Stimulated activated CD8-positive, alpha-beta memory T cell treated with anti-CD3 and anti-CD28 coated beads, Interleukin-2, amount 100 ng/mL, for 48 hours (primary cell): ENCODE results near the gene KLF7.

Source experiments
- DNase-seq, 2 donors: peaks; one replicate each; pipeline ENCODE4 v3.0.0-alpha.2; 2020; ENCODE audit warnings: low read depth in 2 of 2

KLF7 gene

GRCh38 chr2:207165121-207166038 is at the start of gene KLF7:
Gene KLF7, minus strand, starts transcription at chr2:207165948. Its CDS starts 380 bp downstream, at chr2:207165568.
- peak in 1 of 2 donors; percentile 41 for DNase-seq

GRCh38 chr2:207215308-207215707 is 49.6 kb upstream of the KLF7 start:
- no peak for DNase-seq

- DNase-seq, result no peak
Measured at GRCh38 chr2:207214446-207214845, 48.7 kb upstream of the KLF7 start.

GRCh38 chr2:207206011-207206410 is 40.3 kb upstream of the KLF7 start:
- DNase-seq, result no peak

- DNase-seq, result no peak
Measured at GRCh38 chr2:207205173-207205957, 39.6 kb upstream of the KLF7 start.

GRCh38 chr2:207203056-207203455 is 37.3 kb upstream of the KLF7 start:
- DNase-seq, result no peak

- no peak for DNase-seq
Measured at GRCh38 chr2:207202645-207203044, 36.9 kb upstream of the KLF7 start.

- DNase-seq, result no peak
Measured at GRCh38 chr2:207201416-207201815, 35.7 kb upstream of the KLF7 start.

- no peak for DNase-seq
Measured at GRCh38 chr2:207200136-207200535, 34.4 kb upstream of the KLF7 start.

GRCh38 chr2:207194028-207194427 is 28.3 kb upstream of the KLF7 start:
- no peak for DNase-seq

- no peak for DNase-seq
Measured at GRCh38 chr2:207188626-207189419, 23.1 kb upstream of the KLF7 start.

- no peak for DNase-seq
Measured at GRCh38 chr2:207185372-207185771, 19.6 kb upstream of the KLF7 start.

- DNase-seq, result no peak
Measured at GRCh38 chr2:207184768-207185167, 19.0 kb upstream of the KLF7 start.

- no peak for DNase-seq
Measured at GRCh38 chr2:207184348-207184747, 18.6 kb upstream of the KLF7 start.

- DNase-seq, result no peak
Measured at GRCh38 chr2:207183506-207183905, 17.8 kb upstream of the KLF7 start.

- DNase-seq, result no peak
Measured at GRCh38 chr2:207182911-207183310, 17.2 kb upstream of the KLF7 start.

GRCh38 chr2:207181526-207182274 is 16.0 kb upstream of the KLF7 start:
- DNase-seq, result no peak

- DNase-seq, result no peak
Measured at GRCh38 chr2:207180741-207181140, 15.0 kb upstream of the KLF7 start.

GRCh38 chr2:207176247-207176646 is 10.5 kb upstream of the KLF7 start:
- no peak for DNase-seq

- no peak for DNase-seq
Measured at GRCh38 chr2:207173641-207174040, 7.9 kb upstream of the KLF7 start.
